ENCODE measurements around the gene SDK1.

SDK1 gene

DNA sequence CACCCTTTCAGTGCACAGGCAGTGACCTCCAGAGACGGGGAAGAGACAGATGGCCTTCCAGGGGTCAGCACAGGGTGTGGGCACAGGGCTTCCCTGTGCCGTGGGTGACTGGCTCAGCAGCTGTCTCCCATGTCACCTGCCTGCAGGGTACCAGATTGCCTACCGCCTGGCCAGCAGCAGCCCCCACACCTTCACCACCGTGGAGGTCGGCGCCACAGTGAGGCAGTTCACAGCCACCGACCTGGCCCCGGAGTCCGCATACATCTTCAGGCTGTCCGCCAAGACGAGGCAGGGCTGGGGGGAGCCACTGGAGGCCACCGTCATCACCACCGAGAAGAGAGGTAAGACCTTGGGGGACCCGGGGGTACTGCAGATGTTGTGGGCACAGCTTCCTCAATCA, 844.5 kb downstream of the SDK1 start:
- TF ChIP-seq, protein P1, sequence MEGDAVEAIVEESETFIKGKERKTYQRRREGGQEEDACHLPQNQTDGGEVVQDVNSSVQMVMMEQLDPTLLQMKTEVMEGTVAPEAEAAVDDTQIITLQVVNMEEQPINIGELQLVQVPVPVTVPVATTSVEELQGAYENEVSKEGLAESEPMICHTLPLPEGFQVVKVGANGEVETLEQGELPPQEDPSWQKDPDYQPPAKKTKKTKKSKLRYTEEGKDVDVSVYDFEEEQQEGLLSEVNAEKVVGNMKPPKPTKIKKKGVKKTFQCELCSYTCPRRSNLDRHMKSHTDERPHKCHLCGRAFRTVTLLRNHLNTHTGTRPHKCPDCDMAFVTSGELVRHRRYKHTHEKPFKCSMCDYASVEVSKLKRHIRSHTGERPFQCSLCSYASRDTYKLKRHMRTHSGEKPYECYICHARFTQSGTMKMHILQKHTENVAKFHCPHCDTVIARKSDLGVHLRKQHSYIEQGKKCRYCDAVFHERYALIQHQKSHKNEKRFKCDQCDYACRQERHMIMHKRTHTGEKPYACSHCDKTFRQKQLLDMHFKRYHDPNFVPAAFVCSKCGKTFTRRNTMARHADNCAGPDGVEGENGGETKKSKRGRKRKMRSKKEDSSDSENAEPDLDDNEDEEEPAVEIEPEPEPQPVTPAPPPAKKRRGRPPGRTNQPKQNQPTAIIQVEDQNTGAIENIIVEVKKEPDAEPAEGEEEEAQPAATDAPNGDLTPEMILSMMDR (conservative IDR thresholded peaks at IDR 0.05; ENCODE audit: low read length), result no peak
- no peak for DNase-seq (ENCODE audit: low read depth)
- H3K4me3 ChIP-seq (ENCODE audit: low read length), result no peak overlapping the region

DNA sequence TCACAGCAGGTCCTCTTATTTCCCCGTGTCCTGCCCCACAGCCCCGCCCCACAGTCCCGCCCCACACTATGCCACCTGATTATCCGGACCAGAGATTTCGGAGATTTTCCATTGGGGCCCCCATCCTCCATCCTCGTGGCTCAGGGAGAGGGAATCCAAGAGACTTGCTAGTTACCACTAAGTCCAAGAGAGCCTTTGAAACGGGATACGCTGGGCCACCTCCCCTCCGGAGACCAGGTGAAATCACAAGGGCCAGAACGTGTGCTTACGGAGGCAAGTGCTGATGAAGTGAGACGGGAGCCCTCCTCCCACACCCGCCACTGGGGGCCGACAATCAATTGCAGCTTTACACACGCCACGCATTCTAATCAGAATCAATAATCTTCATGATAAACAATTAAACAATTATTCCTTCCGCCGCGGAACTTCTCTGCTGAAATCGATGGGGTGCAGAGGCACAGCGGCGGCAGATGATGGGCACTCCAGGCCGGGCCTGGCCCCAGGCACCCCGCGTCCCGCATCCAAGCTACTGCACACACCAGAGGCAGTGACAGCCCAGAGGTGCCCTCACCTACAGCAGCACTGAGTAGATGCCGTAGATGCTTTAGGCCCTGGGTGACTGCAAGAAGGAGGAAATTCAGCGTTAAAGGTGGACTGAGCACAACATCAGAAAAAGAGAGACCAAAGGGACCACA, 847.0 kb downstream of the SDK1 start:
- DNase-seq (ENCODE audit: low read depth), result no peak
- TF ChIP-seq, protein P1 (conservative IDR thresholded peaks at IDR 0.05; ENCODE audit: low read length), result no peak
- H3K4me3 ChIP-seq (ENCODE audit: low read length), result no peak overlapping the region

DNA sequence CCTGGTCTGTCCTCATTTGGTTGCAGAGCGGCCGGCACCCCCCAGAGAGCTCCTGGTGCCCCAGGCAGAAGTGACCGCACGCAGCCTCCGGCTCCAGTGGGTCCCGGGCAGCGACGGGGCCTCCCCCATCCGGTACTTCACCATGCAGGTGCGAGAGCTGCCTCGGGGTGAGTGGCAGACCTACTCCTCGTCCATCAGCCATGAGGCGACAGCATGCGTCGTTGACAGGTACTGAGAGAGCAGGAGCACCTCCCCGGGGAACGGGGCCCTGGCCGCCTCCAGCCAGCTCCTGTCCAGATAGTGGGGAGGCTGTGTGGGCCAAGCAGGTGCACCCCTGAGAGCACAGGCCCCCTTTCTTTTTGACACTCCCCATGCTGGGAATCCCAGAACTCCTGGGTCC, 848.2 kb downstream of the SDK1 start:
- no peak overlapping the region for H3K4me3 ChIP-seq (ENCODE audit: low read length)
- TF ChIP-seq, protein P1 (conservative IDR thresholded peaks at IDR 0.05; ENCODE audit: low read length), result no peak

DNA sequence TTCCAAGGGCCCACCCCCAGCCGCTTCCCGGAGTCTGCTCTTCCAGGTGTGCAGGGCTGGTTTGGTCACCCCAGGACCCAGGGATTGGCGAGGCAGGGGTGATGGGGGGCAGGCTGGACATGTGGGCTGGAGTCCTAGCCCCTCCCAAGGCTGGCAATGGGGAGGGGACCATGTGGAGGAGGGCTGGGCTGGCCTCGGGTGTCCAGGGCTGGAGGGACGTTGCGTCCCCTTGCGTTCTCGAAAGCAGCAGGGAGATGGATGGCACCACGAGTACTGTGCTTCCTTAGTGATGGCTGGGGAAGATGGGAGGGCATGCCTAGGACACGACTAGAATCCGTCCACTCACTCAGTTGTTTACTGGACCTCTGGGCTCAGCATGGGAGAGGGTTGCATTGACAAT, 848.6 kb downstream of the SDK1 start:
- TF ChIP-seq, protein P1 (conservative IDR thresholded peaks at IDR 0.05; ENCODE audit: low read length), result no peak
- DNase-seq (ENCODE audit: low read depth), result no peak
- no peak overlapping the region for H3K4me3 ChIP-seq (ENCODE audit: low read length)

More for the DNA sequence above, 848.2 kb downstream of the SDK1 start:
- DNase-seq (ENCODE audit: low read depth), result no peak

DNA sequence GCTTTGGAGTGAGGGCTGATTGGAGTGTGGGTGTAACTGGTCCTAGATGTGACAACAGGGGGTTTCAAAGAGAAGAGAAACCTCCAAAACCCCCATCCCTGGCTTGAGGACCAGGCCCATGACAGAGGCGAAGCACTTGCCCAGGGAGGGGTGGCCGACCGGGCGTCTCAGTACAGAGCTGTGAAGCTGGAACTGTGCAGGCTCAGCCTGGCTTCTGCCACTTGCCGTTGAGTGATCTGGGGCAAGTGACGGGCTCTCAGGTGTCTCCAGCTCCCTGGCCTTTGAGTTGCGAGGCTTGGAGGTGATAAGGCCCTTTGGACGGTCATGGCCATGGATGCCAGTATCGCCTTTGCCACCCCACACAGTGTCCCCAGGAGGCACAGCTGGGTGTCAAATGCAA, 849.7 kb downstream of the SDK1 start:
- no peak for DNase-seq (ENCODE audit: low read depth)
- TF ChIP-seq, protein P1 (conservative IDR thresholded peaks at IDR 0.05; ENCODE audit: low read length), result no peak
- no peak overlapping the region for H3K4me3 ChIP-seq (ENCODE audit: low read length)

DNA sequence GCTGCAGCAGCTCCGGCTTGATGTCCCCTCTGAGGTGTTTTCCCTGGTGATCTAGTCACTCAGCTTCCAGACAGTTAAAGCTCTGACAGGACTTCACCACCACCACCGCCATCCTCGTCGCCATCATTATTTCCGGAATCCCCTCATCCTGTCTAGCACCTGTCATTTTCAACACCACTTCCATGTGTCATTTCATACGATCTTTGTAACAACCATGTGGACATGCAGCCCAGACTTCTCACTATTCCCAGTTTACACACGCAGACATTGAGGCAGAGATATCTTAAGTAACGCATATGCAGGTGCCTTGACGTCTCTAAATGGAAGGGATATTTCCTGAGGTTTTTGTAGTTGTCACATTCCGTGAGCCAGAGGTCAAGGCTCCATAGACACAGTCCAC, 850.5 kb downstream of the SDK1 start:
- no peak overlapping the region for H3K4me3 ChIP-seq (ENCODE audit: low read length)
- TF ChIP-seq, protein P1 (conservative IDR thresholded peaks at IDR 0.05; ENCODE audit: low read length), result no peak
- DNase-seq (ENCODE audit: low read depth), result no peak

DNA sequence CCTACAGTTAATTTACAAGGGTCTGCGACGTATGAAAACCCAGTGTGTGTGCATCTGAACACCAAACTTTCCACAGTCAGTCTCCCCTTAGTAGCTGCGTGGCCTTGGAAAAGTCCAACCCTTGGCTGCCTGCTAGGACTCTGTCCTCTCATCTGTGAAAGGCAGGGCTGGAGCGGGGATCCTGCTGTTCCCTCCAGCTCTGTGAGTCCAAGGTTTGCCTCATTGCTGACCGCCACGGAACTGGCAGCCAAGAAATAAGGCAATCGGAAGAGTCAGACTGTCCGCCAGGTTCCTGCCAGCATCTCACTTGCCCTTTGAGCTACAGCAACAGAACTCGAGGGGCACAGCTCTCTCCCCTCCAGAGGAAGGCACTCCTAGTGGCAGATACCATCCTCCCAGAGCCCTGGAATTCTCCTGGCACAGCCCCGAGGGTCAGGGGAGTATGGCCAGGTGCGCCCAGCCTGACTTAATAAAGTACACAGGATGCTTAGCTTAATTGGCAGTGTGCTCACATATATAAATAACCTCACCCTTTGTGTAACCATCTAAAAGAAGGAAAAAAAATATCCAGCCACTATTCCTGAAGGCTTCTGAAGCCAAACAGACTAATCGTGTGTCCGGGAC, 851.0 kb downstream of the SDK1 start:
- TF ChIP-seq, protein P1 (conservative IDR thresholded peaks at IDR 0.05; ENCODE audit: low read length), result no peak
- no peak overlapping the region for H3K4me3 ChIP-seq (ENCODE audit: low read length)
- DNase-seq (ENCODE audit: low read depth), result no peak

All from AG10803 (cell line).